MM.1S (cell line): ENCODE results near the gene EN1.

ENCODE experiments used
- DNase-seq: peaks from one replicate; pipeline ENCODE4 v3.0.0-alpha.2; 2015
- H2AFZ ChIP-seq: fragments of 300-600 bp; sonication (generic); 2 replicates; pipeline ENCODE4 v1.6.0; 2016; ENCODE audit warnings: antibody characterized with exemption, low read length
- H3F3A ChIP-seq: fragments of 300-600 bp; sonication (generic); 2 replicates; pipeline ENCODE4 v1.6.1; 2016; ENCODE audit warnings: mild to moderate bottlenecking, antibody characterized with exemption, low read length, moderate library complexity, mixed read lengths; ENCODE audit not compliant: insufficient read depth
- H3K27ac ChIP-seq: fragments of 300-600 bp; sonication (generic); 2 replicates; pipeline ENCODE4 v1.5.1; 2016; ENCODE audit warnings: mild to moderate bottlenecking, low read length
- H3K27me3 ChIP-seq: fragments of 300-600 bp; sonication (generic); replicated peaks from 2 replicates; pipeline ENCODE4 v1.6.0; 2016; ENCODE audit warnings: low read length; ENCODE audit not compliant: insufficient read depth
- H3K36me3 ChIP-seq: fragments of 300-600 bp; sonication (generic); replicated peaks from 2 replicates; pipeline ENCODE4 v1.6.1; 2016; ENCODE audit warnings: mild to moderate bottlenecking, low read length, mixed read lengths; ENCODE audit not compliant: insufficient read depth
- H3K4me1 ChIP-seq: fragments of 300-600 bp; sonication (generic); 2 replicates; pipeline ENCODE4 v1.6.1; 2016; ENCODE audit warnings: low read length, mixed read lengths
- H3K4me2 ChIP-seq: fragments of 300-600 bp; sonication (generic); 2 replicates; pipeline ENCODE4 v1.6.0; 2016; ENCODE audit warnings: low read depth, low read length
- H3K4me3 ChIP-seq: fragments of 300-600 bp; sonication (generic); 2 replicates; pipeline ENCODE4 v1.5.1; 2016; ENCODE audit warnings: low read length, mixed read lengths
- H3K79me2 ChIP-seq: fragments of 300-600 bp; sonication (generic); 2 replicates; pipeline ENCODE4 v1.6.1; 2016; ENCODE audit warnings: mixed run types, low read length, mixed read lengths
- H3K9ac ChIP-seq: fragments of 300-600 bp; sonication (generic); 2 replicates; pipeline ENCODE4 v1.6.1; 2016; ENCODE audit warnings: low read length, mixed read lengths
- H3K9me2 ChIP-seq: fragments of 300-600 bp; sonication (generic); replicated peaks from 2 replicates; pipeline ENCODE4 v1.6.1; 2016; ENCODE audit warnings: mild to moderate bottlenecking, low read length, mixed read lengths; ENCODE audit not compliant: insufficient read depth
- H3K9me3 ChIP-seq: fragments of 300-600 bp; sonication (generic); replicated peaks from 2 replicates; pipeline ENCODE4 v1.6.1; 2016; ENCODE audit warnings: mild to moderate bottlenecking, low read length, mixed read lengths; ENCODE audit not compliant: insufficient read depth
- H4K20me1 ChIP-seq: fragments of 300-600 bp; sonication (generic); 2 replicates; pipeline ENCODE4 v1.6.1; 2016; ENCODE audit warnings: mild to moderate bottlenecking, low read length, moderate library complexity, mixed read lengths; ENCODE audit not compliant: insufficient read depth
- EZH2 ChIP-seq: fragments of 300-600 bp; sonication (generic); optimal IDR thresholded peaks from 2 replicates; pipeline ENCODE3; 2017; ENCODE audit warnings: low read depth, mild to moderate bottlenecking, antibody characterized with exemption, low read length, mixed read lengths
- EZH2phosphoT487 ChIP-seq: fragments of 300-600 bp; sonication (generic); IDR thresholded peaks from 2 replicates; pipeline ENCODE4 v1.6.1; 2018; ENCODE audit warnings: antibody characterized with exemption, low read length
- TF ChIP-seq, protein P1 (sequence below): fragments of 300-600 bp; sonication (generic); IDR thresholded peaks from 2 replicates; pipeline ENCODE4 v1.5.1; 2016; ENCODE audit warnings: antibody characterized with exemption, low read length, mixed read lengths

Gene EN1

GRCh38 chr2:118841828-118842461 is 5.5 kb downstream of the EN1 start:
- no peaks in the 10 kb centered on the region for H3K36me3 ChIP-seq
- no peak for DNase-seq
- H3K27me3 ChIP-seq = 0 out of 2 replicates have a peak, but pooled peaks cover 4% of the 10 kb centered on the region
- H3K79me2 ChIP-seq = no peaks in the 10 kb centered on the region
- no peak overlapping the region for H3K9ac ChIP-seq
- H2AFZ ChIP-seq = no peak overlapping the region
- H3K9me3 ChIP-seq = no peaks in the 10 kb centered on the region
- H4K20me1 ChIP-seq = no peaks in the 10 kb centered on the region
- no peak overlapping the region for H3K4me2 ChIP-seq
- TF ChIP-seq, protein P1, sequence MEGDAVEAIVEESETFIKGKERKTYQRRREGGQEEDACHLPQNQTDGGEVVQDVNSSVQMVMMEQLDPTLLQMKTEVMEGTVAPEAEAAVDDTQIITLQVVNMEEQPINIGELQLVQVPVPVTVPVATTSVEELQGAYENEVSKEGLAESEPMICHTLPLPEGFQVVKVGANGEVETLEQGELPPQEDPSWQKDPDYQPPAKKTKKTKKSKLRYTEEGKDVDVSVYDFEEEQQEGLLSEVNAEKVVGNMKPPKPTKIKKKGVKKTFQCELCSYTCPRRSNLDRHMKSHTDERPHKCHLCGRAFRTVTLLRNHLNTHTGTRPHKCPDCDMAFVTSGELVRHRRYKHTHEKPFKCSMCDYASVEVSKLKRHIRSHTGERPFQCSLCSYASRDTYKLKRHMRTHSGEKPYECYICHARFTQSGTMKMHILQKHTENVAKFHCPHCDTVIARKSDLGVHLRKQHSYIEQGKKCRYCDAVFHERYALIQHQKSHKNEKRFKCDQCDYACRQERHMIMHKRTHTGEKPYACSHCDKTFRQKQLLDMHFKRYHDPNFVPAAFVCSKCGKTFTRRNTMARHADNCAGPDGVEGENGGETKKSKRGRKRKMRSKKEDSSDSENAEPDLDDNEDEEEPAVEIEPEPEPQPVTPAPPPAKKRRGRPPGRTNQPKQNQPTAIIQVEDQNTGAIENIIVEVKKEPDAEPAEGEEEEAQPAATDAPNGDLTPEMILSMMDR = no peak
- TF ChIP-seq EZH2phosphoT487 (no peak), EZH2 (no peak)
- no peaks in the 10 kb centered on the region for H3K4me1 ChIP-seq
- no peak overlapping the region for H3K4me3 ChIP-seq
- no peak overlapping the region for H3K27ac ChIP-seq
- no peaks in the 10 kb centered on the region for H3F3A ChIP-seq
- H3K9me2 ChIP-seq = no peaks in the 10 kb centered on the region

GRCh38 chr2:118841450-118841827 is 6.0 kb downstream of the EN1 start:
- H3K4me1 ChIP-seq = no peaks in the 10 kb centered on the region
- no peaks in the 10 kb centered on the region for H3K9me2 ChIP-seq
- no peaks in the 10 kb centered on the region for H3K36me3 ChIP-seq
- TF ChIP-seq, protein P1 = no peak
- TF ChIP-seq EZH2phosphoT487 = no peak
- no peak for TF ChIP-seq EZH2
- H3K9ac ChIP-seq = no peak overlapping the region
- H3K4me2 ChIP-seq = no peak overlapping the region
- no peaks in the 10 kb centered on the region for H3K9me3 ChIP-seq
- H4K20me1 ChIP-seq = no peaks in the 10 kb centered on the region
- 0 out of 2 replicates have a peak, but pooled peaks cover 4% of the 10 kb centered on the region for H3K27me3 ChIP-seq
- DNase-seq = no peak
- H3K27ac ChIP-seq = no peak overlapping the region
- H2AFZ ChIP-seq = no peak overlapping the region
- no peaks in the 10 kb centered on the region for H3K79me2 ChIP-seq
- H3F3A ChIP-seq = no peaks in the 10 kb centered on the region
- H3K4me3 ChIP-seq = no peak overlapping the region

DNA sequence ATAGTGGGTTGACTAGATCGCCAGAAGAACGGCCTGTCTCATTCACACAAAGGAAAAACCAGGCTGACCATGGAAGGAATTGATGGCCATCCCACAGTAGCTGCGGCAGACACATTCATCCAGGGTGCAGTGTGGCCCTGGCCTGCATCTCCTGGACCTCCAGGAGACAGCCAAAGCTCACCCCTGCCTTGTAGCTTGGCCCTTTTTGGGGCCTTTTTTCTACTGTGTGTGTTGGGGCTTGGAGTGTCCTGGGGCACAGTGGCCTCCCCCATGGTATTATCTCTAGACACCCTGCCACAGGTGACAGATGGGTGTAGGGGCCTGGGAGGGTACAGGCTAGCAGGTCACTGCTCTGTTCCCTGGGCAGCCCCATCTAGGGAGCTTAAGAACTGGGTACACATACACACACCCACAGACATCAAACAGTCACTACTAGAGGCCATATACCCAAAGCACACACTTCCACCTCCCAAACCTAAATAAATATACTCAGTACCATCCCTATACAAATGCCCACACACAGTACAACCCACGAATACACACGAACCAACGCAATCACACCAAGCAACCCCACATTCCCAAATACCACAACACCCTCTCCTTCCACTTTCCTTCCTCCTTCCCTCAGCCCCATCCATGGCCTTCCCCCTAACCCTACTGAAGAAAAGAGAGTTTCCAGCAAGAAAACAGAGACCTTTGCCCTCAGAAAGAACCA is 8.6 kb downstream of the EN1 start:
- no peak overlapping the region for H3K9ac ChIP-seq
- H3K4me2 ChIP-seq = no peak overlapping the region
- no peaks in the 10 kb centered on the region for H3K36me3 ChIP-seq
- no peaks in the 10 kb centered on the region for H3K9me3 ChIP-seq
- H3K4me3 ChIP-seq = no peak overlapping the region
- H3F3A ChIP-seq = no peaks in the 10 kb centered on the region
- no peaks in the 10 kb centered on the region for H3K9me2 ChIP-seq
- no peaks in the 10 kb centered on the region for H4K20me1 ChIP-seq
- DNase-seq = no peak
- no peaks in the 10 kb centered on the region for H3K4me1 ChIP-seq
- no peak overlapping the region for H3K27ac ChIP-seq
- no peaks in the 10 kb centered on the region for H3K79me2 ChIP-seq
- no peak for TF ChIP-seq EZH2phosphoT487
- TF ChIP-seq, protein P1 = no peak
- TF ChIP-seq EZH2 = no peak
- peaks cover 18% of the 10 kb centered on the region; the same call in 1 of the 2 replicates for H3K27me3 ChIP-seq
- no peak overlapping the region for H2AFZ ChIP-seq
